Ishikawa (cell line): ENCODE measurements around the gene NDUFB10.

Experiments used
- CEBPB ChIP-seq: IDR thresholded peaks from 2 replicates; pipeline ENCODE4 v1.6.1; 2012
- CREB1 ChIP-seq: IDR thresholded peaks from 2 replicates; pipeline ENCODE4 v1.6.1; 2012; ENCODE audit warnings: low read depth
- EGR1 ChIP-seq: IDR thresholded peaks from 2 replicates; pipeline ENCODE4 v1.6.1; 2012
- EP300 ChIP-seq: IDR thresholded peaks from 2 replicates; pipeline ENCODE4 v1.6.1; 2012; ENCODE audit warnings: borderline replicate concordance
- FOXM1 ChIP-seq: IDR thresholded peaks from 2 replicates; pipeline ENCODE4 v1.6.1; 2012; ENCODE audit warnings: low read depth, borderline replicate concordance
- NFIC ChIP-seq: IDR thresholded peaks from 2 replicates; pipeline ENCODE4 v1.6.1; 2012
- RAD21 ChIP-seq: IDR thresholded peaks from 2 replicates; pipeline ENCODE4 v1.6.1; 2012; ENCODE audit warnings: low read depth
- REST ChIP-seq: IDR thresholded peaks from 2 replicates; pipeline ENCODE4 v1.6.1; 2012; ENCODE audit warnings: low read depth, mild to moderate bottlenecking
- TAF1 ChIP-seq: IDR thresholded peaks from 2 replicates; pipeline ENCODE4 v1.6.1; 2012; ENCODE audit warnings: low read depth, mild to moderate bottlenecking
- TCF12 ChIP-seq: IDR thresholded peaks from 2 replicates; pipeline ENCODE4 v1.6.1; 2012; ENCODE audit warnings: low read depth
- TEAD4 ChIP-seq: IDR thresholded peaks from 2 replicates; pipeline ENCODE4 v1.6.1; 2012
- USF1 ChIP-seq: IDR thresholded peaks from 2 replicates; pipeline ENCODE4 v1.6.1; 2012
- YY1 ChIP-seq: IDR thresholded peaks from 2 replicates; pipeline ENCODE4 v1.6.1; 2012; ENCODE audit warnings: low read depth
- ZBTB7A ChIP-seq: IDR thresholded peaks from 2 replicates; pipeline ENCODE4 v1.6.1; 2012; ENCODE audit warnings: low read depth
- TF ChIP-seq, protein P1 (sequence below): IDR thresholded peaks from 2 replicates; pipeline ENCODE4 v1.6.1; 2012

The NDUFB10 gene

GRCh38 chr16:1938316-1938715 is 21.0 kb upstream of the NDUFB10 start:
- no peak for TF ChIP-seq FOXM1
- no peak for TF ChIP-seq TCF12
- no peak for TF ChIP-seq REST
- no peak for TF ChIP-seq EGR1
- no peak for TF ChIP-seq NFIC
- TF ChIP-seq, protein P1, sequence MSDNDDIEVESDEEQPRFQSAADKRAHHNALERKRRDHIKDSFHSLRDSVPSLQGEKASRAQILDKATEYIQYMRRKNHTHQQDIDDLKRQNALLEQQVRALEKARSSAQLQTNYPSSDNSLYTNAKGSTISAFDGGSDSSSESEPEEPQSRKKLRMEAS, result no peak
- TF ChIP-seq ZBTB7A, result no peak
- no peak for TF ChIP-seq YY1
- TF ChIP-seq TAF1, result no peak
- no peak for TF ChIP-seq EP300
- TF ChIP-seq TEAD4, result no peak
- TF ChIP-seq CREB1, result no peak
- TF ChIP-seq RAD21, result no peak
- no peak for TF ChIP-seq USF1

- no peak for TF ChIP-seq TCF12
- no peak for TF ChIP-seq TAF1
- TF ChIP-seq TEAD4, result no peak
Observed at GRCh38 chr16:1938910-1939309, 20.4 kb upstream of the NDUFB10 start.

DNA sequence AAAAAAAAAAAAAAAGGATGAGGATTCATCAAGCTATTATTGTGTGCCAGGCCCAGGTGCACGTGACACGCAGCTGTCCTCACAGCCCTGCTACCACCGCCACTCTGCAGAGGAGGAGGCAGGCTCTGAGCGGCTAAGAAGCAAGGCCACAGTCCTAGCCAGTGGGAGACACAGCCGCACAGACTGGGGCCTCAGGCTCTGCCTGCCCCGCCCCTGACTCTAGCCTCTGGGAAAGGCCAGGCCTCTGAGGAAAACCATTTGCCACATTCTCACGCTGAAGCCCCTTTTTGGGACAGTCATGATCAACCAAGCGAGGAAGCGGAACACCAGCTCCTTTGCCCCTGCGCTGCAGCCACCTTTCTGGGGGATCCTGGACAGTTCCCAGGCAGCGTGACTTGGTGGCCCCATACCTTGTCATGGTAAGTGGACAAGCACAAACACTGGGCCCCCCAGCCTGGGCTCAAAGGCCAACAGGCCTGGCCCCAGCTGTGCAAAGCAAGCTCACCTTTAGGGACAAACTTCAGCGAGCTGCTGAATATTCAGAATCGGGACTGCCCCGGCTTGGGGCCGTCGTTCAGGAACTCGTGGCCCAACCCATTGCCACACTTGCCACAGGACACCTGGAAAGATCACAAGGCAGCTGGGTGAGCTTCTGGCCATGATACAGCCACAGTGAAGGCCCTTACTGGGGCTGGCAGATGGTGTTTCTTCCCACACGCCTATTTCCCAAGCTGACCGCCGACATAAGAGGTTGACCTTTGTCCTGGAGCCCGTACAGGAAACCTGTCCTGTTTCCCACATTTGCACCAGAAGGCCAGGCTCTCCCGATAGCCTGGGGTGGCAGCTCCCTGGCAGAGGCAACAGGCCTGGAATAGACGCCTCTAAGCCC is 18.8 kb upstream of the NDUFB10 start:
- TF ChIP-seq USF1 (no peak), TEAD4 (no peak), NFIC (no peak), EGR1 (no peak), YY1 (no peak), RAD21 (no peak), ZBTB7A (no peak), EP300 (no peak), CEBPB (no peak), TCF12 (no peak), REST (no peak), TAF1 (no peak), CREB1 (no peak), FOXM1 (no peak)
- TF ChIP-seq, protein P1, result no peak

DNA sequence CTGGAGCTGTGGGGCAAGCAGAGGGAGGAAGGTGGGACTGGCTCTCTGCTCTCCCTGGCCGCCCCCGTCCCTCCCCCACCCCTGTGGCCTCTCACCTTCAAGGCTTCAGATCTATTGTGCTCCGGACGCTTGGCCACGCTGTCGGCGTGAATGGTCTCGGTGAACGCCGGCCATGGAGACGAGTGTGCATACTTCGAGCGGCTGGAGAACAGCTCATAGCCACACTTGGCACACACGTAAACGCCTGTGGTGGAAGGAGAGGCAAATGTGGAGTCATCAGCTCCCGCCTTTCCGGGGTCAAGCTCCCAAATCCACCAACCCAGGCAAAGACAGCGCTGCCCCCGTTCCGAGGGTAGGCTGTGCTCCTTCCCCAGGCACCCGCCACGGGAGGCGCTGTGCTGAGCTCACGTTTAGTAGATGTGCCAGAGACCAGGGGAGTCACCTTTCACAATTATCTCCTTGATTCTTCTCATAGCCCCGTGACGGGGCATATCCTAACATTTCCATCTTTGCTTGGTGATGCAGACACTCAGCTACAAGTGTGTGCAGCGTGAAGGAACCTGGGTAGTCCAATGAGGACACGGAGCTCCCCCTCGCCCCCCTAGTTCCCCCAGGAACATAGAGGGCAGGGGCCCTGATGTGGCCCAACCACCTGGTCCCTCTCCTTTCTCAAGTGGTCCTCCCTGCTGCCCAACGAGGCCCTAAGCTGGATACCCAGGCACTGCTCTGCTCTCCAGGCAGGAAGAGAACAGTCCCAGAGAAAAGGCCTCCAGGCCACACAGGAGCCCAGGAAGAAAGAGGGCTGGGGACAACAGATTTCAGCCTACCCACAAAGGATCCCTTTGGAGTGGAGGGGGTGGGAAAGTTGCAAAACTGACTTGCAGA is 17.9 kb upstream of the NDUFB10 start:
- no peak for TF ChIP-seq USF1
- no peak for TF ChIP-seq TEAD4
- no peak for TF ChIP-seq TCF12
- TF ChIP-seq, protein P1, result no peak

GRCh38 chr16:1942047-1942809 is 17.1 kb upstream of the NDUFB10 start:
- peak; percentile 26; the same call in 1 of the 2 replicates for TF ChIP-seq ZBTB7A
- TF ChIP-seq, protein P1, result no peak
